HG03520 (cell line): ENCODE data around the gene LRRC63.
"Not testable (repeated sequence)": the region's sequence is repeated elsewhere in the genome, so short reads cannot be mapped to it uniquely, and the experiment has no call there.

ENCODE experiments used
- ATAC-seq: cut with Tn5 transposase; IDR thresholded peaks from one replicate; pipeline ENCODE4 v1.9.1; 2021; ENCODE audit warnings: mild to moderate bottlenecking, moderate library complexity; ENCODE audit not compliant: unreplicated experiment

The LRRC63 gene

GRCh38 chr13:46181840-46182490 lies 29.8 kb upstream of the LRRC63 start, which contains the start of gene LCP1:
TSS of gene LCP1 (minus strand) at chr13:46182177. CDS start at chr13:46159662, 22,515 bp downstream.
- ATAC-seq, result peak; percentile 62

- no peak for ATAC-seq
Measured at GRCh38 chr13:46182491-46182877, 29.2 kb upstream of the LRRC63 start.

DNA sequence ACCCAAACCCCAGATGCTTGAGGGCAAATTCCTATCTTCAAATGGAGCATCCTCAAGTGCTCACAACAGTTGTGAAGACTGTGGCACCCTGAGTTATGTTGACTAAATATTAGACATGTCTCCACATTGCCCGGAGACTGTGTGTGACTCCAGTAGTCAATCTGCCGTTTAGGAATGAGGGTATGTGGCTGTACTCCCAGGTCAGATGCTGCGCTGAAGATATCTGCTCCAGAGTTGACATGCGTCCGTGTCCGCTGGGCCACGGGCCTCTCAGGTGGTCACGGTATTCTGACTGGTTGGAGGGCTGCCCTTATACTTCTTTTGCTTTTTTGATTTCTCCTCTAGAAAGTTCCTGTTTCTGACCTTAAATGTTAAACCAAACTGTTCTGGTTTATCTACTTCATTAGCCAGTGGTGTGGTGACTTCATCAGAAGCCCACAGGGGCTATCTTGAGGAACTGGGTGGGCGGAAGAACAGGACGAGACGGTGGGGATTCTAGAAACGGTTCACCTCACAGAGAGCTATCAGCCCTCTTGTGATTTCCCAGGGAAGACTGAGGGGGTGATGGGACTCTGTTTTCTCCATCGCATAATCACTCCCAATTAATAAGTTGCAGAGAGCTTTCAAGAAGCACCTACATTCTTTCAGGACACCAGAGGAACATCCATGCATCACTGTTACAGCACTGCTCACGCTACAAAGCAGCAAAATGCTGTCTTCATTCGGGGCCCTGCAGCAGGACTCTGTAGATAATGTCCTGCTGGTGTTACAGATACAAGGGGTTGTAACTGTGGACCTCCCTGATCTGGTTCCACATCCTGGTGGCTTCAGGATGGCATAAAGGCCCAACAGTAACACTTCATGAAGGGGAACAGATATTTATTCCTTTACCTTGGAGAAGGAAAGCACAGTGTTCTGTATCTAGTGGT lies 28.4 kb upstream of the LRRC63 start:
- ATAC-seq, result no peak

- peak; percentile 37 for ATAC-seq
Measured at GRCh38 chr13:46184277-46184699, 27.4 kb upstream of the LRRC63 start.

- no peak for ATAC-seq
Measured at GRCh38 chr13:46185634-46186033, 26.1 kb upstream of the LRRC63 start.

DNA sequence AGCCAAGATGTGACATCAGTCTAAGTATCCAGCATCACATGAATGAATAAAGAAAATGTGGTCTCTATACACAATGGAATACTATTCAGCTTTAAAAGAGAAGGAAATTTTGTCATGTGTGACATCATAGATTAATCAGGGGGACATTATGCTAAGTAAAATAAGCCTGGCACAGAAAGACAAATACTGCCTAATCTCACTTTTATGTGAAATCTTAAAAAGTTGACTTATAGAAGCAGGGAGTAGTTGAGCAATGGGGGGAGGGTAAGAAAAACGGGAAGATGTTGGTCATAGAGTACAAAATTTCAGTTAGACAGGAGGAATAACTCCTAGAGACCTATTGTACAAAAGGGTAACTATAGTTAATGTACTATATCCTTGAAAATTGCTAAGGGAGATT lies 19.3 kb upstream of the LRRC63 start:
- no peak for ATAC-seq

- no peak for ATAC-seq
Measured at GRCh38 chr13:46195016-46195415, 16.7 kb upstream of the LRRC63 start.

GRCh38 chr13:46197299-46198048 lies 14.3 kb upstream of the LRRC63 start:
- no peak for ATAC-seq

GRCh38 chr13:46198696-46199193 lies 13.0 kb upstream of the LRRC63 start:
- no peak for ATAC-seq

- ATAC-seq, result no peak
Measured at GRCh38 chr13:46202188-46202795, 9.4 kb upstream of the LRRC63 start.

DNA sequence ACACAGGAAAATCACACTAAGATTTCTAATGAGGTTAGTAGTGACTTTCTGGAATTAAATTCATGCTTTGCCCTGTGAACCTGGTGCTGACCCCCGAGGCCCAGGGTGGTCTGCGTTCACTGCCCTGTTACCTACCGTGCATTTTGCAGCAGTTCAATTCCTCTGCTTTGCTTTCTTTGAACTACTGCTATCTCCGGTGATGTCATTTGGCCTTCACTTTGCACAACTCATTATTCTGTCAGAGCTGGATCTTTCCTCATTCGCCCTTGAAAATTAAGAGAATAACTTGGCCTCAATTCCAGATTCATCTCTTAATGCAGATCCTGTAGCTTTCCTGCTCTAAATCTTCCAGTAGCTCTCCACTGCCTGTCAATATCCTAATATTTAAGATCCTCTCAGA lies 8.8 kb upstream of the LRRC63 start:
- ATAC-seq, result no peak

DNA sequence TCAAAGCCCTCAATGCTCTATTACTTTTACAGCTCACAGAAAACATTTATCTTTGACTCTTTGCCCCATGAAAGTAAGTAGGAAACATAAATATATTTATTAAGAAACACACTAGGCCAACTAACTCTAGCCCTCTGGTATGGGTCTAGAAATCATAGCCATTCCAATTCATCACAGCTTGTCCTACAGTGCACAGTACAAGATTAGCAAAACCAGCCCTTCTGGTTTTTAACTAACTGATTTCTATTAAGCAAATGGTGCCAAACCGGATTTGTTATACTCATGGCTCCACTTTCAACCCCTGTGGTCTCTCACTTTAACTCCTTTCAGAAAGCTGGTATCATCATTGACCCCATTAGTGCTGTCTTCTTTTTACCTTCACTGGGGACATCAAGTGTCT lies 5.6 kb upstream of the LRRC63 start:
- no peak for ATAC-seq

DNA sequence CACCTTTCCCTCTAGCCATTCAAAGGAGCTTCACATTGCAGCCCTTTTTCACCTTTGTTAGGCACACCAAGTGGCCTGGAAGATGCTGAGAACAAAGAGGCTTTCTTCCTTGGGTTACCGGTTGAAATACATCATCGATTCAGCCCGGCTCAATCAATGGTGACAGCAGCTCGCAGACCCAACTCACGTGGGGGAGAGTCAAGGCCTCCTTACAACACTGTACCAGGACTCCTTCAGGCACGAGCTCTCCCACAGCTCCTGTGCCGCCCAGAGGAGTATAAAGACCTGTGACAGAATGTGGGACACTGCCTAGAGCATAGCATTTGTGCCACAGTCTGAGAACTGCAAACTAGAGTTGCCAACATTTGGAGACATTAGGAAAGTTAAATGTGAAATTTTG lies 3.9 kb upstream of the LRRC63 start:
- no peak for ATAC-seq

- ATAC-seq, result no peak
Measured at GRCh38 chr13:46210362-46211083, 1.2 kb upstream of the LRRC63 start.

- no peak for ATAC-seq
Measured at GRCh38 chr13:46211116-46211482, 629 bp upstream of the LRRC63 start.

- no peak for ATAC-seq
Measured at GRCh38 chr13:46213242-46213641, 1.5 kb downstream of the LRRC63 start.

- ATAC-seq, result not testable (repeated sequence)
Measured at GRCh38 chr13:46214741-46215140, 3.0 kb downstream of the LRRC63 start.

- not testable (repeated sequence) for ATAC-seq
Measured at GRCh38 chr13:46220234-46220633, 8.5 kb downstream of the LRRC63 start.

GRCh38 chr13:46229251-46229650 lies 17.5 kb downstream of the LRRC63 start:
- ATAC-seq, result no peak

DNA sequence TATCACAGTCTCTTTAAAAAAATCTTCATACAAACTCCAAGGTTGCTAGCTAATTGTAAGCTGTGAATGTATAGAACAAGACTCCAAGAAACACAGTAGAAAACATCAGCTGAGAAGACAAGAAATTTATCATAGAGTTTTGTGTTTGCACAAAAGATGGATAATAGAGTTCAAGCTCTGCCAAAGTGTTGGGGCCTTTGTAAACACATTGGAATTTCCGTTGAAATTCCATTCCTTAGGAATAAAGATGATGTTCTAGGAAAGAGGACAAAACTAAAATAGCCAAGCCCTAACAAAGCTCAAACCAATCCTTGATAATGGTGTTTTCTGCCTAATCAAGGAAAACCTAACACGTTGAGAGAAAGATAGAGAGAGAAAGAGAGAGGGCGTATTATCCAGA lies 20.6 kb downstream of the LRRC63 start:
- no peak for ATAC-seq
